RPMI8226 (cell line): ENCODE data around the gene AGXT.

Source experiments
- DNase-seq: peaks from one replicate; pipeline ENCODE4 v3.0.0-alpha.2; 2015

AGXT gene

GRCh38 chr2:240900141-240900860 lies 31.7 kb downstream of the AGXT start:
- DNase-seq = no peak

- DNase-seq = no peak
Measured at GRCh38 chr2:240901986-240902614, 33.5 kb downstream of the AGXT start.

GRCh38 chr2:240902615-240903041 lies 34.0 kb downstream of the AGXT start:
- DNase-seq = peak; percentile 30

DNA sequence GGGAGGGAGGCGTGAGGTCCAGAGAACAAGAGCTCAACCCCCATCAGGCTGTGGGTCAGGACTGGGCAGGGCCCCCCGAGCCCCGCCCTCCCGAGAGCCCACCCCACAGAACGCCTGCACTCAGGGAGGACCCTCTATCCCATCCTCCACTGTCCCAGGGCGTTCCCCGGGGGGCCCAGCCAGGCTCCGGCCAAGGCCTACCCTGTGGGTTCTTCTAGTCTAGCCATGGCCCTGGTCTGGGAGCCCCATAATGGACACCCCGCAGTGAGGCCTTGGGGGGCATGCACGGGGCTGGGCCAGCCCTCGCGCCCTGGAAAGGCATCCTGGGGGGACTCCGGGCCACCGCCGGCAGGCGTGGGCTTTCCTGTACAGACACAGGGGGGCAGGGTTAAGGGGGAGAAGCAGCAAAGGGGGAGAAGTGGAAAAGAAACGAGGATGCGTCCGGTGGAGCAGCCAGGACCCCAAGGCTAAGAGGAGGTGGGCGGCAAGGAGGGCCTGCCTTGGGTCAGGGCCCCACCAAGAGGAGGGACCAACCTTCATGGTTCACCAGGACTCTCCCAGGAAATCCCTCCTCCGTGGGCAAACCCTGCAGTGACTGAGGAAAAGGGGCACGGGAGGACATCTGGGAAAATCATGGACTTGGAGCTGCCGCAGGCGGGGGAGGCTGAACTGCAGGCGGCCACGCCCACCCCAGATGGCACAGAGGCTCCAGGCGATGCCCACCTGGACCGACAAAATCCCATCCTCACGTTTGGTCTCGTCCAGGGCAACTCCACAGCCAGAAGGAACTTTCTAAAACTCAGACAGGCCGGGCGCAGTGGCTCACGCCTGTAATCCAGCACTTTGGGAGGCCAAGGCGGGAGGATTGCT lies 34.8 kb downstream of the AGXT start:
- no peak for DNase-seq

GRCh38 chr2:240904216-240905175 lies 35.9 kb downstream of the AGXT start:
- no peak for DNase-seq

GRCh38 chr2:240905176-240905781 lies 36.7 kb downstream of the AGXT start:
- DNase-seq = peak; percentile 64

DNA sequence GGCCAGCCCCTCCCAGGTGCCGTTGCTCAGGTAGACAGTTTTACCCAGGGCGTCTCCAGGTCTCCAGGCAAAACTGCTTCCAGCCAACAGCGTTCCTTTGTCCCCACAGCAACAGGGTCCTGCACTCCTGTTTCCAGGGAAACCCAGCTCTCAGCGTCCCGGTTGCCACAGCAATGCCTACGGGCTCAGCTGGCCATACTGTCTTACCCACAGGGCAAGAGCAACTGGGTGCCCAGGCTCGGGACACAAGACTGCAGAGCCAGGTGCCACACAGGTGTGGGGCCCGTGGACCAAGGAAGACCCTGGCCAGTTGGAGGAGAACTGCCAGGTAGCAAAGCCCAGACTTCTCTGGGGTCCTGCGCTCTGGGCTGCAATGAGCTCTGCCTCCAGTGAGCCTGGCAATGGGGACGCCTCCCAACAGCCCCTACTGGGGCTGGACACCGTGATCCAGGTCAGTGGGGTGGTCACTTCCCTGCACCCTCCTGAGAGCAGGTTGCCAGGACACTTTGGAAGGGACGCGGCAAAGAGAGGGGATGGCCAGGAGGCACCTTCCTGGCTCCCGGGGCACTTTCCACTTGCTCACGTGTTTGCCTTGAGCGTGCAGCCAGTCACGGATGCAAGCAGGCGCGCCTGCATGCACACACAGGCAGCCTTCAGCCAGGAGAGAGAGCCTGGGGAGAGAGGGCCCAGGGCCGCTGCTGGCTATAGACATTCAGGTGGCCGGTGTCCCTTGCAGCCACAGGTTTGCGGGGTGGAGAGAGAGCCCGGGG lies 37.7 kb downstream of the AGXT start, which contains the start of gene CROCC2:
TSS of gene CROCC2 (plus strand) at position 196 of the 770 bp plus-strand sequence. CDS start at position 374, 178 bp downstream.
- no peak for DNase-seq

DNA sequence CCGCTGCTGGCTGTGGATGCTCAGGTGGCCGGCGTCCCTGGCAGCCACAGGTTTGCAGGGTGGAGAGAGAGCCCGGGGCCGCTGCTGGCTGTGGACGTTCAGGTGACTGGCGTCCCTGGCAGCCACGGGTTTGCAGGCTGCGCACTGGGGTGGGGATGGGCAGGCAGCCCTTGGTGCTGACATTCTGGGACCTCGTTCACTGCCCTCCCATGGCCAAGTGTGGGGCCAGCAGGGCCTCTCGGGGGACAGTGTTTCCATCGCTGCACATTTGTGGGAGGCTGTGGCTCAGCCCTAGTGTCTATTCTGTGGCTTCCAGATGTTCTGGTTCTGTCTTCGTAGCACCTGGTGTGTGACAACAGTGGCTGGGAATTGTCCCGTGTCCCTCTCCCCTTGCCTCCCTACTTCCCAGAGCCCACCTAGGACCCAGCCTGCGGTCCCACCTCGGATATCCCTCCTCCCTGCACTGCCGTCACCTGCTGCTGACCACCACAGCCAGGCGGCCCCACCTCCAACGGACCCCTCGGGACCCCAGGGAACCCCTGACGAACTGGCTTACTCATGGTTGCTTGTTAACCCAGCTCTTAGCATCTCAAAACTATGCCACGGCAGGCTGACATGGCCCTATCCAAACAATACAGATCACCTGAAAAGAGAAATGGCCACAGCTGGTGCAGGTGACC lies 38.4 kb downstream of the AGXT start:
- DNase-seq = no peak

- peak; percentile 39 for DNase-seq
Measured at GRCh38 chr2:240909216-240909974, 40.8 kb downstream of the AGXT start.

GRCh38 chr2:240911641-240912265 lies 43.1 kb downstream of the AGXT start:
- DNase-seq = no peak

DNA sequence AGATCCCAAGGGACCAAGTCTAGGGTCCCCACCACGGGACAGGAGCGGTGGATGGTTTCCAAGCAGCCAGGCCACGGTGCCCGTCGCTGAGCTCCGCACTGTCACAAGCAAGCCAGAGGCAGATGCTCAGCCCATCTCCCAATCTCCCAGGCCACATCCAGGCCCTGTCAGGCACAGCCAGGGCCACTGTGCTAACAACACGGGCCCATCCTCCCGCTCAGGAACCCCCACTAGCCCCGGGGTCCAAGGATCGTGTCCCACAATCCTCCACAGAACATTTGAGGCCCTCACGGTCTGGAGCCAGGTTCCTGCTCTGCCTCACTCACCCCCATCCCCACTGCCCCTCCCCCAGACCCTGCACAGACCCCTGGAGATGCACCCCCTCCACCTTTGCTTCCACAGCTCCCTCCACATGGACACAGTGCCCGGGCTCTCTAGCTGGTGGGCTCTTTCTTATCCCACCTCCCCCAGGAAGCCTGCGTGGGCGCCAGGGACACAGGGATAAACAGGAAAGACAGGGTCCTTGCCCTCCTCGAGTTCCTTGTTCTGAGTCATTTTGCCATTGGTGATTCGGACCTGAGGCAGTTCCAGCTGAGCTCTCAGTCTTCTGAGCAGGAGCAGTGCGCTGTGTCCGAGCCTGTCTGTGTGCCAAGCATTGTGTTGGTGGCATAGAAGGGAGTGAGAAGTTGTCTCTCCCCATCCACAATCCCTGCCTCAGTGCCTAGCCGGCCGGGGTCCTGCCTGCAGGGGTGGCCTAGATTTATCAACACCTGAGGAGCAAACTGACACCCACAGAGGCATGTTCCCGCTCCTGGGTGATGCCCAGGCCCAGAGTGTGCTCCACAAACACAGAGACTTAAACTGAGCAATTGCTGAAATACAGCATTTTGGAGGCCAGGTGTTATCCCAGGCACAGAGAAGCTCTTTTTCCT lies 44.5 kb downstream of the AGXT start:
- no peak for DNase-seq

- DNase-seq = no peak
Measured at GRCh38 chr2:240913810-240914644, 45.4 kb downstream of the AGXT start.

DNA sequence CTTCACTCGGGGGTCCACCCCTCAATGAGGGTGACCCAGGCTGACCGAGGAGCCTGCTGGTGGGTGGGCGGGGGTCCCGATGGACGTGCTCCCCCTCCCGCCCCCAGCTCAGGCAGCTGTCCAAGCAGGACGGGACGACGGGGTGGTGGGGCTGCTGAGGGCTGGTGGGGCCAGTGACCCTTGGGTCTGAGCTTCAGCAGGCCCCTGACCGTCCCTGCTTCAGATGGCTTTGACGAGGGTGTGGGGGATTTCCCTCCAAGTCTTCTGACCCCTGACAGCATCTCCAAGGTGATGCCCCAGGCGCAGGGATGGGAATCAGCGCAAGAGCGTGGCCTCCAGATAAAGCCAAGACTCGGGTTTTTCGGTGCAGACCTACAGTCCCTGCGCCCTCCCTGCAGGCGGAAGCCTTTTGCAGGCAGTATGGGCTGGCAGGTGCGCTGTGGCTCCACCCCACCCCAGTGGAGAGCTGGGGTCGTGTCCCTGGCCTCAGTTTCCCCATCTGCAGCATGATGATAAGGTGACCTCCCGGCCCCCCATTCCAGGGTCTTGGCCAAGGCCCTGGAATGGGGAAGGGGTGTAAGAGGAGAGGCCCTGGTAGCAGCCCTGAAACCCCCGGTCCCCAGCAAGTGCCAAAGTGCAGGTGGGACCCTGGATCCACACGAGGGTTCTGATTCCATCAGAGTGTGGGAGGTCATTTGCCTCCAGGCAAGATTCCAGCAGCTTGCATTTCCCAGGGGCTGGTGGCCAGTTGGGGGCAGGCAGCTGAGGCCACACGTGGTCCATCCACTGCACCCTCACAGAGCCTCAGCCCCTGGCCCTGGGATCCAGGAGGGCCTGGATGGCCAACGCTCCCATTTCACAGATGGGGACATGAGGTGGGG lies 46.3 kb downstream of the AGXT start:
- no peak for DNase-seq

- DNase-seq = no peak
Measured at GRCh38 chr2:240915526-240916341, 47.1 kb downstream of the AGXT start.

DNA sequence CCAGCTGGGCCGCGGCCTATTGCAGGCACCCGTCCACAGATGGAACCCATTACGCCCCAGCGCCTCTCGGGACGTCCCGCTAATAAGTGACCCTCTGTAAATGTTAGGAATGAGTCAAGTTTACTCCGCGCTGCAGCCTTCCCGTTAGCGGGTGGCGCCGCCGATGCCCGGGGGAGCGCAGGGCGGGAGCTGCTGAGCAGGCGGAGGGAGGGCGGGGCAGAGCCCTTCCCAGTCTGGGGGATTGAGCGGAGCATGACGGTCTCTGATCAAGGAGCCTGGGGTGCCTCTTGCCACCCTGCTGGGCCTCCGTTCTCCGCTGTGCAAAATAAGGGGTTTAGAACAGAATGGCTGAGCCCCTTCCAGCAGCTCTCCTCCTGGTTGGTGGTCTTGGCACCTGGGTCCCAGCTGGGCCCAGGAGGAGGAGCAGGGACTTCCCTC lies 48.0 kb downstream of the AGXT start:
- no peak for DNase-seq
